Peyer's patch (tissue), 4 donors: Measurements from ENCODE around the gene STX12.

ENCODE experiments used
- CTCF ChIP-seq, 6 experiments: fragments of 450-650 bp in 4 of 6; fragments of 200-600 bp in 2 of 6; sonication (generic) in 1 of 6; IDR thresholded peaks; one replicate each; pipeline ENCODE4 v1.5.1; 2017 to 2019; ENCODE audit warnings: antibody characterized with exemption in 6 of 6, mild to moderate bottlenecking in 3 of 6, moderate library complexity in 1 of 6
- POLR2A ChIP-seq, 2 donors: fragments of 450-650 bp; IDR thresholded peaks; one replicate each; pipeline ENCODE4 v1.5.1; 2017; ENCODE audit warnings: antibody characterized with exemption in 2 of 2, mild to moderate bottlenecking in 2 of 2, moderate library complexity in 2 of 2

DNA sequence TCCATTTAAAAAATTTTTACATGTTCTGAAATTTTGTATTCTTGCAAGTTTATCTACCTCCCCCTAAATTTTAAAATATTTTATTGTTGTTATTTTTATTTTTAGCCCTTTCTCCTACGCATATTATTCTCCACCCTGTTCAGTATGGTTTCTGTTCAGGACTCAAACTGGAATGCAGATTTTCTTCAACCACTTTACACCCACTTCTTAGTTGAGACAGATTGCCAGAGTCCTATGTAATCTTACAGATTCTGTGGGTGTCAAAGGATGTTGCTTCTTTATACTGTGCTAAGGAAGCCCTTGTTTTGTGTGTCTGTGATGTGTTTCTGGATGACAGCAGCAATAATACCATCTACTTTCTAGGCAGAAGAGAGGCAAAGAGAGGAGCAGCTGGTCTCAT, 36.9 kb downstream of the STX12 start:
- TF ChIP-seq CTCF (IDR thresholded peaks at IDR 0.05) (no peak), POLR2A (IDR thresholded peaks at IDR 0.05) (no peak)
